Kasumi-1 (cell line): Measurements from ENCODE around the gene WWOX.

Source experiments
- DNase-seq, 2 experiments: peaks; one replicate each; lab custom pipeline; 2025; lab: John Stamatoyannopoulos, UW

Gene WWOX

GRCh38 chr16:78804058-78804735, 704.7 kb downstream of the WWOX start:
- DNase-seq = no peak

GRCh38 chr16:78805556-78805955, 706.1 kb downstream of the WWOX start:
- no peak for DNase-seq

GRCh38 chr16:78811247-78811646, 711.8 kb downstream of the WWOX start:
- no peak for DNase-seq

- DNase-seq = no peak
These were observed 713.1 kb downstream of the WWOX start for GRCh38 chr16:78812582-78812981.

GRCh38 chr16:78813661-78814311, 714.3 kb downstream of the WWOX start:
- no peak for DNase-seq

GRCh38 chr16:78815713-78816112, 716.3 kb downstream of the WWOX start:
- DNase-seq = no peak

- DNase-seq = no peak
These were observed 717.2 kb downstream of the WWOX start for GRCh38 chr16:78816499-78817195.

- DNase-seq = no peak
These were observed 717.8 kb downstream of the WWOX start for GRCh38 chr16:78817200-78817739.

GRCh38 chr16:78821335-78821734, 721.9 kb downstream of the WWOX start:
- no peak for DNase-seq

- no peak for DNase-seq
These were observed 723.1 kb downstream of the WWOX start for GRCh38 chr16:78822509-78822908.

GRCh38 chr16:78823027-78823426, 723.6 kb downstream of the WWOX start:
- no peak for DNase-seq

- DNase-seq = no peak
These were observed 729.8 kb downstream of the WWOX start for GRCh38 chr16:78829280-78829679.

- DNase-seq = no peak
These were observed 731.1 kb downstream of the WWOX start for GRCh38 chr16:78830599-78830998.

GRCh38 chr16:78832100-78832499, 732.6 kb downstream of the WWOX start:
- DNase-seq = no peak

GRCh38 chr16:78836802-78837491, 737.5 kb downstream of the WWOX start:
- DNase-seq = no peak

GRCh38 chr16:78837706-78838105, 738.3 kb downstream of the WWOX start:
- no peak for DNase-seq

GRCh38 chr16:78838276-78838675, 738.8 kb downstream of the WWOX start:
- no peak for DNase-seq

GRCh38 chr16:78842950-78843349, 743.5 kb downstream of the WWOX start:
- no peak for DNase-seq

GRCh38 chr16:78843978-78844377, 744.5 kb downstream of the WWOX start:
- no peak for DNase-seq

GRCh38 chr16:78844682-78845081, 745.2 kb downstream of the WWOX start:
- DNase-seq = no peak

- no peak for DNase-seq
These were observed 751.8 kb downstream of the WWOX start for GRCh38 chr16:78851266-78851665.

- DNase-seq = no peak
These were observed 752.7 kb downstream of the WWOX start for GRCh38 chr16:78852081-78852635.
